SK-N-SH treated with all-trans-retinoic acid at 6 μM for 48 hours (cell line): Measurements from ENCODE around the gene SH3BP5.

Experiments used
- ATAC-seq: fragments of 200-7000 bp; cut with Tn5 transposase; 3 replicates; pipeline ENCODE4 v1.9.1; 2020; ENCODE audit warnings: mild to moderate bottlenecking, moderate library complexity
- ARNTL ChIP-seq: fragments of 450-650 bp; formaldehyde crosslinking; IDR thresholded peaks from 2 replicates; pipeline ENCODE4 v1.5.0; 2020; ENCODE audit warnings: low read depth, mild to moderate bottlenecking, moderate library complexity, borderline replicate concordance
- BACH2 ChIP-seq: fragments of 250-450 bp; sonication (Bioruptor Pico); IDR thresholded peaks from 2 replicates; pipeline ENCODE4 v1.9.0; 2021; ENCODE audit warnings: mild to moderate bottlenecking, borderline replicate concordance
- CREB5 ChIP-seq: fragments of 250-450 bp; sonication (Bioruptor Pico); IDR thresholded peaks from 2 replicates; pipeline ENCODE4 v1.5.1; 2020; ENCODE audit warnings: low read depth, mild to moderate bottlenecking, moderate library complexity
- CSDC2 ChIP-seq: fragments of 250-450 bp; sonication (Bioruptor Pico); IDR thresholded peaks from 2 replicates; pipeline ENCODE4 v1.5.0; 2020; ENCODE audit warnings: mild to moderate bottlenecking, moderate library complexity
- CSRNP3 ChIP-seq: fragments of 250-450 bp; sonication (Bioruptor Pico); IDR thresholded peaks from 2 replicates; pipeline ENCODE4 v1.5.1; 2021; ENCODE audit warnings: mild to moderate bottlenecking, moderate library complexity
- ISL1 ChIP-seq: fragments of 250-450 bp; sonication (Bioruptor Pico); IDR thresholded peaks from 2 replicates; pipeline ENCODE4 v2.1.2; 2022; ENCODE audit warnings: mild to moderate bottlenecking, moderate library complexity
- POU6F1 ChIP-seq: fragments of 250-450 bp; sonication (Bioruptor Pico); IDR thresholded peaks from 2 replicates; pipeline ENCODE4 v1.8.0; 2021; ENCODE audit warnings: low read depth, mild to moderate bottlenecking, moderate library complexity, borderline replicate concordance
- RARB ChIP-seq: fragments of 250-450 bp; sonication (Bioruptor Pico); IDR thresholded peaks from 2 replicates; pipeline ENCODE4 v1.8.0; 2021; ENCODE audit warnings: mild to moderate bottlenecking, moderate library complexity
- TOX ChIP-seq: fragments of 250-450 bp; sonication (Bioruptor Pico); IDR thresholded peaks from 2 replicates; pipeline ENCODE4 v1.8.0; 2021; ENCODE audit warnings: mild to moderate bottlenecking, moderate library complexity, borderline replicate concordance
- TSHZ2 ChIP-seq: fragments of 250-450 bp; sonication (Bioruptor Pico); IDR thresholded peaks from 2 replicates; pipeline ENCODE4 v1.5.0; 2020; ENCODE audit warnings: mild to moderate bottlenecking, moderate library complexity
- ZC3H10 ChIP-seq: fragments of 250-450 bp; sonication (Bioruptor Pico); IDR thresholded peaks from 2 replicates; pipeline ENCODE4 v1.5.1; 2021; ENCODE audit warnings: mild to moderate bottlenecking, moderate library complexity
- ZFP3 ChIP-seq: fragments of 250-450 bp; sonication (Bioruptor Pico); IDR thresholded peaks from 2 replicates; pipeline ENCODE4 v1.5.0; 2020; ENCODE audit warnings: mild to moderate bottlenecking, moderate library complexity
- ZNF565 ChIP-seq: fragments of 450-650 bp; formaldehyde crosslinking; conservative IDR thresholded peaks from 2 replicates; pipeline ENCODE4 v1.5.0; 2020; ENCODE audit warnings: low read depth, mild to moderate bottlenecking, moderate library complexity
- ZNF70 ChIP-seq: fragments of 450-650 bp; formaldehyde crosslinking; IDR thresholded peaks from 2 replicates; pipeline ENCODE4 v1.5.0; 2020; ENCODE audit warnings: mild to moderate bottlenecking, moderate library complexity
- ZNF8 ChIP-seq: fragments of 450-650 bp; formaldehyde crosslinking; IDR thresholded peaks from 2 replicates; pipeline ENCODE4 v1.5.0; 2020; ENCODE audit warnings: mild to moderate bottlenecking, moderate library complexity

SH3BP5 gene

GRCh38 chr3:15295506-15295905 lies 36.9 kb downstream of the SH3BP5 start:
- TF ChIP-seq ZC3H10 (CRISPR knock-in tag) (no peak), CSDC2 (CRISPR knock-in tag) (no peak), ZNF565 (CRISPR knock-in tag) (no peak), ZNF8 (CRISPR knock-in tag) (no peak), TOX (no peak), CSRNP3 (CRISPR knock-in tag) (no peak), ISL1 (CRISPR knock-in tag) (no peak), CREB5 (CRISPR knock-in tag) (no peak), POU6F1 (CRISPR knock-in tag) (no peak), BACH2 (CRISPR knock-in tag) (no peak)

GRCh38 chr3:15294929-15295328 lies 37.5 kb downstream of the SH3BP5 start:
- no peak for ATAC-seq

More at GRCh38 chr3:15295506-15295905, 36.9 kb downstream of the SH3BP5 start:
- ATAC-seq: no peak

More at GRCh38 chr3:15294929-15295328, 37.5 kb downstream of the SH3BP5 start:
- no peak for TF ChIP-seq RARB (CRISPR knock-in tag)
- no peak for TF ChIP-seq CREB5 (CRISPR knock-in tag)
- TF ChIP-seq TSHZ2 (CRISPR knock-in tag): no peak
- TF ChIP-seq ZNF70 (CRISPR knock-in tag): no peak
- TF ChIP-seq ZNF8 (CRISPR knock-in tag): no peak
- TF ChIP-seq CSRNP3 (CRISPR knock-in tag): no peak
- no peak for TF ChIP-seq ARNTL
- no peak for TF ChIP-seq ZFP3
